ENCODE data around the gene MMP11. TPM values are rescaled to one million over a fixed set of nuclear protein-coding genes. Genes with fewer than 3 reads are reported as not detected.

The MMP11 gene
- total RNA-seq, 5 donors from 2014 or later (not counting 1 experiment from before 2014, with no cell fraction given): 1.6 to 5.3 (median 2.5) TPM

- ATAC-seq (replicated peaks in 1 of 4) (no peak), DNase-seq (no peak)
- Histone ChIP-seq H3K9me3 (no peaks in the 10 kb centered on the region), H3K4me3 (ENCODE audit: control insufficient read depth in 1 of 2, extremely low read depth in 1 of 2, low read length in 1 of 2) (no peak overlapping the region), H3K4me1 (ENCODE audit: control insufficient read depth in 1 of 2, extremely low read depth in 1 of 2, insufficient read depth in 2 of 2, low read length in 2 of 2) (no peaks in the 10 kb centered on the region), H3K36me3 (ENCODE audit: control insufficient read depth in 2 of 2, extremely low read depth in 1 of 2, insufficient read depth in 1 of 2, low read length in 1 of 2) (peaks cover 15 to 43% of the 10 kb centered on the region in 2 donors), H3K27ac (ENCODE audit: low read length) (no peak overlapping the region), H3K27me3 (replicated peaks in 1 of 2; ENCODE audit: control insufficient read depth in 2 of 2, extremely low read depth in 1 of 2, insufficient read depth in 2 of 2, low read length in 1 of 2) (no peaks in the 10 kb centered on the region)
- Mint-ChIP-seq H3K27ac (peak overlapping the region in 1 of 2 donors; percentile 22), H3K4me3 (no peak overlapping the region), H3K9me3 (no peaks in the 10 kb centered on the region), H3K36me3 (peaks cover 41% of the 10 kb centered on the region), H3K27me3 (no peaks in the 10 kb centered on the region), H3K4me1 (peaks cover 0 to 2% (median 0%) of the 10 kb centered on the region in 3 donors)
- POLR2A ChIA-PET: no interaction called here
- CTCF ChIA-PET: interaction anchor here in 1 of 2 donors (0.6 kb wide), 1 partner anchor 32 kb away, joined by 3 read pairs; no protein-coding TSS in a partner anchor
- no CpG with 5 or more reads among the region's 1 CpG for WGBS (ENCODE audit: insufficient coverage)
These were observed 34.2 kb downstream of the MMP11 start for GRCh38 chr22:23806837-23807236.

- ATAC-seq (replicated peaks in 1 of 4) (no peak), DNase-seq (no peak)
- Mint-ChIP-seq H3K36me3 (peaks cover 42% of the 10 kb centered on the region), H3K9me3 (no peaks in the 10 kb centered on the region), H3K27ac (no peak overlapping the region), H3K4me1 (no peaks in the 10 kb centered on the region), H3K27me3 (no peaks in the 10 kb centered on the region), H3K4me3 (no peak overlapping the region)
- CTCF ChIA-PET: no interaction called here
- Histone ChIP-seq H3K4me1 (ENCODE audit: control insufficient read depth in 1 of 2, extremely low read depth in 1 of 2, insufficient read depth in 2 of 2, low read length in 2 of 2) (no peaks in the 10 kb centered on the region), H3K4me3 (ENCODE audit: control insufficient read depth in 1 of 2, extremely low read depth in 1 of 2, low read length in 1 of 2) (no peak overlapping the region), H3K36me3 (ENCODE audit: control insufficient read depth in 2 of 2, extremely low read depth in 1 of 2, insufficient read depth in 1 of 2, low read length in 1 of 2) (peaks cover 10 to 22% of the 10 kb centered on the region in 2 donors), H3K9me3 (no peaks in the 10 kb centered on the region), H3K27ac (ENCODE audit: low read length) (no peak overlapping the region), H3K27me3 (replicated peaks in 1 of 2; ENCODE audit: control insufficient read depth in 2 of 2, extremely low read depth in 1 of 2, insufficient read depth in 2 of 2, low read length in 1 of 2) (no peaks in the 10 kb centered on the region)
- 100% methylated on average over 2 of the region's 4 CpGs for WGBS (ENCODE audit: insufficient coverage)
- POLR2A ChIA-PET: no interaction called here
These were observed 39.7 kb downstream of the MMP11 start for GRCh38 chr22:23812378-23812777.

- POLR2A ChIA-PET: no interaction called here
- peaks cover 55% of the 10 kb centered on the region for H3K36me3 Mint-ChIP-seq
These were observed 43.0 kb downstream of the MMP11 start for GRCh38 chr22:23815541-23816155.

GRCh38 chr22:23816156-23816976 is 43.7 kb downstream of the MMP11 start:
- Mint-ChIP-seq H3K36me3 (peaks cover 53% of the 10 kb centered on the region), H3K4me1 (peaks cover 0 to 14% (median 0%) of the 10 kb centered on the region in 3 donors), H3K27me3 (no peaks in the 10 kb centered on the region), H3K27ac (no peak overlapping the region), H3K9me3 (no peaks in the 10 kb centered on the region), H3K4me3 (no peak overlapping the region)
- DNase-seq: no peak
- POLR2A ChIA-PET: no interaction called here
- 93% methylated on average over 16 of the region's 18 CpGs for WGBS (ENCODE audit: insufficient coverage)
- no peak for ATAC-seq (replicated peaks in 1 of 4)
- Histone ChIP-seq H3K36me3 (ENCODE audit: control insufficient read depth in 2 of 2, extremely low read depth in 1 of 2, insufficient read depth in 1 of 2, low read length in 1 of 2) (peaks cover 12 to 47% of the 10 kb centered on the region in 2 donors), H3K4me3 (ENCODE audit: control insufficient read depth in 1 of 2, extremely low read depth in 1 of 2, low read length in 1 of 2) (no peak overlapping the region), H3K4me1 (ENCODE audit: control insufficient read depth in 1 of 2, extremely low read depth in 1 of 2, insufficient read depth in 2 of 2, low read length in 2 of 2) (peaks cover 0 to 4% of the 10 kb centered on the region in 2 experiments), H3K27ac (ENCODE audit: low read length) (no peak overlapping the region), H3K9me3 (no peaks in the 10 kb centered on the region), H3K27me3 (replicated peaks in 1 of 2; ENCODE audit: control insufficient read depth in 2 of 2, extremely low read depth in 1 of 2, insufficient read depth in 2 of 2, low read length in 1 of 2) (no peaks in the 10 kb centered on the region)
- CTCF ChIA-PET: no interaction called here

More at GRCh38 chr22:23815541-23816155, 43.0 kb downstream of the MMP11 start:
- CTCF ChIA-PET: no interaction called here
- DNase-seq: no peak
- Histone ChIP-seq H3K36me3 (ENCODE audit: control insufficient read depth in 2 of 2, extremely low read depth in 1 of 2, insufficient read depth in 1 of 2, low read length in 1 of 2) (peaks cover 10 to 43% of the 10 kb centered on the region in 2 donors), H3K27ac (ENCODE audit: low read length) (no peak overlapping the region), H3K27me3 (replicated peaks in 1 of 2; ENCODE audit: control insufficient read depth in 2 of 2, extremely low read depth in 1 of 2, insufficient read depth in 2 of 2, low read length in 1 of 2) (no peaks in the 10 kb centered on the region), H3K4me3 (ENCODE audit: control insufficient read depth in 1 of 2, extremely low read depth in 1 of 2, low read length in 1 of 2) (no peak overlapping the region), H3K4me1 (ENCODE audit: control insufficient read depth in 1 of 2, extremely low read depth in 1 of 2, insufficient read depth in 2 of 2, low read length in 2 of 2) (no peaks in the 10 kb centered on the region), H3K9me3 (no peaks in the 10 kb centered on the region)
- Mint-ChIP-seq H3K4me1 (peaks cover 0 to 9% (median 0%) of the 10 kb centered on the region in 3 donors), H3K27ac (no peak overlapping the region), H3K4me3 (no peak overlapping the region), H3K27me3 (no peaks in the 10 kb centered on the region), H3K9me3 (no peaks in the 10 kb centered on the region)
- 96% methylated on average over 4 of the region's 10 CpGs for WGBS (ENCODE audit: insufficient coverage)
- ATAC-seq (replicated peaks in 1 of 4): no peak

- no peak for ATAC-seq (replicated peaks in 1 of 4)
- Histone ChIP-seq H3K27me3 (replicated peaks in 1 of 2; ENCODE audit: control insufficient read depth in 2 of 2, extremely low read depth in 1 of 2, insufficient read depth in 2 of 2, low read length in 1 of 2) (no peaks in the 10 kb centered on the region), H3K4me3 (ENCODE audit: control insufficient read depth in 1 of 2, extremely low read depth in 1 of 2, low read length in 1 of 2) (no peak overlapping the region), H3K36me3 (ENCODE audit: control insufficient read depth in 2 of 2, extremely low read depth in 1 of 2, insufficient read depth in 1 of 2, low read length in 1 of 2) (peaks cover 14 to 53% of the 10 kb centered on the region in 2 donors), H3K27ac (ENCODE audit: low read length) (no peak overlapping the region), H3K9me3 (no peaks in the 10 kb centered on the region), H3K4me1 (ENCODE audit: control insufficient read depth in 1 of 2, extremely low read depth in 1 of 2, insufficient read depth in 2 of 2, low read length in 2 of 2) (peaks cover 0 to 4% of the 10 kb centered on the region in 2 experiments)
- WGBS (ENCODE audit: insufficient coverage): 96% methylated on average over 5 of the region's 6 CpGs
- POLR2A ChIA-PET: no interaction called here
- no peak for DNase-seq
- Mint-ChIP-seq H3K27me3 (no peaks in the 10 kb centered on the region), H3K4me3 (no peak overlapping the region), H3K4me1 (peaks cover 0 to 14% (median 0%) of the 10 kb centered on the region in 3 donors), H3K27ac (no peak overlapping the region), H3K9me3 (no peaks in the 10 kb centered on the region), H3K36me3 (peaks cover 53% of the 10 kb centered on the region)
- CTCF ChIA-PET: no interaction called here
These were observed 44.5 kb downstream of the MMP11 start for GRCh38 chr22:23817146-23817545.

- no peak overlapping the region for H3K4me3 ChIP-seq (ENCODE audit: control insufficient read depth in 1 of 2, extremely low read depth in 1 of 2, low read length in 1 of 2)
- peaks cover 56% of the 10 kb centered on the region for H3K36me3 Mint-ChIP-seq
- POLR2A ChIA-PET: no interaction called here
- no peaks in the 10 kb centered on the region for H3K27me3 Mint-ChIP-seq
- no peak overlapping the region for H3K27ac Mint-ChIP-seq
- H3K4me1 ChIP-seq (ENCODE audit: control insufficient read depth in 1 of 2, extremely low read depth in 1 of 2, insufficient read depth in 2 of 2, low read length in 2 of 2): peaks cover 0 to 4% of the 10 kb centered on the region in 2 experiments
- ATAC-seq (replicated peaks in 1 of 4) (no peak), DNase-seq (no peak)
- H3K27me3 ChIP-seq (replicated peaks in 1 of 2; ENCODE audit: control insufficient read depth in 2 of 2, extremely low read depth in 1 of 2, insufficient read depth in 2 of 2, low read length in 1 of 2): no peaks in the 10 kb centered on the region
- no peak overlapping the region for H3K27ac ChIP-seq (ENCODE audit: low read length)
- H3K4me3 Mint-ChIP-seq: no peak overlapping the region
- WGBS (ENCODE audit: insufficient coverage): 100% methylated on average over 1 of the region's 2 CpGs
- H3K36me3 ChIP-seq (ENCODE audit: control insufficient read depth in 2 of 2, extremely low read depth in 1 of 2, insufficient read depth in 1 of 2, low read length in 1 of 2): peaks cover 21 to 65% of the 10 kb centered on the region in 2 donors
- peaks cover 0 to 14% (median 0%) of the 10 kb centered on the region in 3 donors for H3K4me1 Mint-ChIP-seq
- CTCF ChIA-PET: no interaction called here
- H3K9me3 ChIP-seq: no peaks in the 10 kb centered on the region
- no peaks in the 10 kb centered on the region for H3K9me3 Mint-ChIP-seq
These were observed 45.9 kb downstream of the MMP11 start for GRCh38 chr22:23818541-23818940.
